Measurements from ENCODE around the gene TECTA. TPM values are rescaled to one million over a fixed set of nuclear protein-coding genes. Genes with fewer than 3 reads are reported as not detected.

TECTA gene
- total and polyA plus RNA-seq, 2 of the 8 experiments (the other 6 are each of a cell fraction or from before 2014, with no cell fraction given): 0.59 to 1.0 TPM

- Histone ChIP-seq H3K79me2 (ENCODE audit: control insufficient read depth in 1 of 2, insufficient read depth in 2 of 2, low read length in 2 of 2) (no peaks in the 10 kb centered on the region), H3K18ac (ENCODE audit: extremely low read depth, low read length) (no peak overlapping the region), H2AK5ac (ENCODE audit: low read depth, low read length) (no peak overlapping the region), H3K9me3 (ENCODE audit: insufficient read depth in 2 of 2, low read depth in 1 of 2, low read length in 1 of 2) (no peaks in the 10 kb centered on the region; a peak in 1 of 4 replicates), H2BK120ac (replicated peaks; ENCODE audit: low read depth, low read length) (no peak overlapping the region), H4K20me1 (replicated peaks in 1 of 2; ENCODE audit: control insufficient read depth in 1 of 2, insufficient read depth in 2 of 2, low read length in 2 of 2) (no peaks in the 10 kb centered on the region), H3K23ac (ENCODE audit: insufficient read length) (no peak overlapping the region), H3K9ac (replicated peaks in 1 of 4; ENCODE audit: extremely low read depth in 1 of 4, low read depth in 3 of 4, low read length in 3 of 4) (no peak overlapping the region), H4K5ac (ENCODE audit: insufficient read length, low read depth, low read length) (no peak overlapping the region), H3K56ac (replicated peaks; ENCODE audit: insufficient read length, low read depth, low read length) (no peak overlapping the region), H3K79me1 (ENCODE audit: low read depth, low read length) (no peaks in the 10 kb centered on the region), H3K23me2 (ENCODE audit: low read depth, low read length) (no peaks in the 10 kb centered on the region), H3K14ac (ENCODE audit: insufficient read length) (no peak overlapping the region), H3K4me2 (ENCODE audit: insufficient read depth in 1 of 2, low read depth in 2 of 2, low read length in 2 of 2) (no peak overlapping the region), H3K27ac (ENCODE audit: low read depth, low read length) (no peak overlapping the region), H3K4me3 (ENCODE audit: extremely low read depth in 1 of 4, insufficient read depth in 2 of 4, low read depth in 3 of 4, low read length in 4 of 4) (no peak overlapping the region), H2BK12ac (ENCODE audit: low read depth, low read length) (no peak overlapping the region), H3K4ac (replicated peaks; ENCODE audit: insufficient read length, low read depth, low read length) (no peak overlapping the region), H3K27me3 (replicated peaks in 1 of 4; ENCODE audit: control insufficient read depth in 3 of 4, extremely low read depth in 1 of 4, insufficient read depth in 3 of 4, low read length in 3 of 4) (no peaks in the 10 kb centered on the region; a peak in 1 of 7 replicates), H4K91ac (replicated peaks; ENCODE audit: insufficient read length, low read length) (no peak overlapping the region), H4K8ac (ENCODE audit: extremely low read depth, insufficient read depth, low read length) (no peak overlapping the region), H2BK5ac (ENCODE audit: low read depth, low read length) (no peak overlapping the region), H3K36me3 (ENCODE audit: control insufficient read depth in 2 of 4, insufficient read depth in 4 of 4, low read length in 3 of 4) (no peaks in the 10 kb centered on the region), H2AFZ (ENCODE audit: low read length) (no peak overlapping the region), H2BK20ac (ENCODE audit: low read length) (no peak overlapping the region), H2BK15ac (ENCODE audit: low read length) (no peak overlapping the region), H3K4me1 (replicated peaks in 1 of 4; ENCODE audit: control insufficient read depth in 3 of 4, insufficient read depth in 4 of 4, low read length in 3 of 4) (peaks cover 0 to 5% (median 2%) of the 10 kb centered on the region in 4 experiments; a peak in 4 of 7 replicates)
- FAIRE-seq (no peak), DNase-seq (ENCODE audit: low read depth in 1 of 2, low spot score in 2 of 2) (no peak)
- ChIA-PET POLR2A (ENCODE audit: partially characterized antibody) (no interaction called here), CTCF (ENCODE audit: partially characterized antibody) (interaction anchor here (1.1 to 2.8 kb wide), 2 partner anchors 8 to 29 kb away, joined by 3 to 28 read pairs; no protein-coding TSS in a partner anchor)
- WGBS, 2 experiments (ENCODE audit: extremely low coverage in 1 of 2, insufficient coverage in 1 of 2, insufficient read length in 1 of 2, insufficient replicate concordance in 2 of 2, low coverage in 1 of 2, low lambda C conversion rate in 2 of 2, missing lambda C conversion rate in 1 of 2): 89% methylated on average over 4 of the region's 5 CpGs; no CpG with 5 or more reads in 1 of the 2 experiments
- TF ChIP-seq GTF2F1 (IDR thresholded peaks at IDR 0.05; ENCODE audit: borderline replicate concordance, low read depth, low read length) (no peak), CHD1 (IDR thresholded peaks at IDR 0.05; ENCODE audit: low read depth, low read length) (no peak), KDM4A (IDR thresholded peaks at IDR 0.05; ENCODE audit: low read depth, low read length, severe bottlenecking) (no peak), BCL11A (IDR thresholded peaks at IDR 0.05; ENCODE audit: low read depth in 2 of 2, low read length in 2 of 2) (no peak), RBBP5 (IDR thresholded peaks at IDR 0.05; ENCODE audit: borderline replicate concordance, low read depth, low read length) (no peak), CEBPB (IDR thresholded peaks at IDR 0.05; ENCODE audit: low read depth, low read length) (no peak), SIX5 (IDR thresholded peaks at IDR 0.05; ENCODE audit: low read depth, low read length) (no peak), KDM1A (IDR thresholded peaks at IDR 0.05; ENCODE audit: borderline replicate concordance, low read length) (no peak), POLR2A (IDR thresholded peaks at IDR 0.05; ENCODE audit: control extremely low read depth in 1 of 2, low read depth in 2 of 2, low read length in 2 of 2) (no peak), BRCA1 (IDR thresholded peaks at IDR 0.05; ENCODE audit: low read depth, low read length) (no peak), GABPA (IDR thresholded peaks at IDR 0.05; ENCODE audit: borderline replicate concordance, insufficient read depth, low read length) (no peak), YY1 (IDR thresholded peaks at IDR 0.05; ENCODE audit: low read depth, low read length) (no peak), MAX (IDR thresholded peaks at IDR 0.05) (no peak)
Observed at GRCh38 chr11:121161349-121161917, 60.4 kb downstream of the TECTA start.

Data from H1 (cell line).